Measurements from ENCODE around the gene AGPAT4. TPM values are rescaled to one million over a fixed set of nuclear protein-coding genes. Genes with fewer than 3 reads are reported as not detected.

AGPAT4 gene
- polyA plus RNA-seq, 3 donors: 6.4 to 15.8 (median 6.9) TPM

DNA sequence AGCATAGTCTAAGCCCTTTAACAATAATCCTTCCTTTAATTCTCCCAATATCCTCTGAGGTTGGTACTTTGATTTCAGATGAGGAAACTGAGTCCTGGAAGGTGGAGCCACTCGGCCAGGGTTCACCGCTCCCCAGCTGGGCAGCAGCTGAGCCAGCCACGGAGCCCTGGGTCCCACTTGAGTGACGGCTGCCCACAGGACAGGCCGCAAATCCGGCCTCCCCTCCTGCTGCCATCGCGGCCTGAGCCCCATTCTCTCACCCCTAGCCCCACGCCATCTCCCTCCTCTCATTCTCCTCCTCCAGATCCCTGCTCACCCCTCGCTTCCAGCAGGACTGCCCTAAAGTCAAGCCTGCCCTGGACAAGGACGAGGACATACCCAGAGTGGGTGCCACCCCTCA lies 41.4 kb downstream of the AGPAT4 start:
- Histone ChIP-seq H3K9ac (ENCODE audit: insufficient read depth, low read length, poor library complexity, severe bottlenecking) (no peak overlapping the region), H3K36me3 (replicated peaks in 1 of 2; ENCODE audit: control insufficient read depth in 1 of 2, insufficient read depth in 2 of 2, low read length in 2 of 2) (peaks cover 0 to 15% of the 10 kb centered on the region in 2 donors), H3K79me2 (ENCODE audit: insufficient read depth, low read length) (no peaks in the 10 kb centered on the region), H3K27ac (ENCODE audit: low read depth in 1 of 2, low read length in 2 of 2) (no peak overlapping the region), H3K9me3 (replicated peaks in 1 of 2; ENCODE audit: control insufficient read depth in 1 of 2, insufficient read depth in 1 of 2, low read length in 2 of 2) (no peaks in the 10 kb centered on the region), H3K4me1 (ENCODE audit: control insufficient read depth in 1 of 2, insufficient read depth in 2 of 2, low read length in 2 of 2) (peaks cover 0 to 5% of the 10 kb centered on the region in 2 donors), H4K20me1 (ENCODE audit: insufficient read depth, low read length) (no peaks in the 10 kb centered on the region), H2AFZ (ENCODE audit: insufficient read depth, low read depth, low read length, poor library complexity, severe bottlenecking) (no peak overlapping the region), H3K4me2 (replicated peaks; ENCODE audit: extremely low read depth, low read length, poor library complexity, severe bottlenecking) (no peak overlapping the region), H3K27me3 (ENCODE audit: control insufficient read depth in 2 of 2, insufficient read depth in 2 of 2, low read length in 2 of 2) (no peaks in the 10 kb centered on the region), H3K4me3 (replicated peaks in 1 of 3; ENCODE audit: low read depth in 2 of 3, low read length in 3 of 3) (no peak overlapping the region)
- Mint-ChIP-seq H3K27me3 (ENCODE audit: low read depth in 3 of 3) (no peaks in the 10 kb centered on the region), H3K27ac (no peak overlapping the region), H3K4me1 (peaks cover 26% of the 10 kb centered on the region), H3K9me3 (no peaks in the 10 kb centered on the region), H3K36me3 (peaks cover 19 to 20% of the 10 kb centered on the region in 2 donors), H3K4me3 (no peak overlapping the region)
- WGBS (ENCODE audit: insufficient coverage): 97% methylated on average over 11 of the region's 11 CpGs
- no peak for DNase-seq
- intact Hi-C loops (cut with micrococcal nuclease): no loop called here
- TF ChIP-seq, protein P1, sequence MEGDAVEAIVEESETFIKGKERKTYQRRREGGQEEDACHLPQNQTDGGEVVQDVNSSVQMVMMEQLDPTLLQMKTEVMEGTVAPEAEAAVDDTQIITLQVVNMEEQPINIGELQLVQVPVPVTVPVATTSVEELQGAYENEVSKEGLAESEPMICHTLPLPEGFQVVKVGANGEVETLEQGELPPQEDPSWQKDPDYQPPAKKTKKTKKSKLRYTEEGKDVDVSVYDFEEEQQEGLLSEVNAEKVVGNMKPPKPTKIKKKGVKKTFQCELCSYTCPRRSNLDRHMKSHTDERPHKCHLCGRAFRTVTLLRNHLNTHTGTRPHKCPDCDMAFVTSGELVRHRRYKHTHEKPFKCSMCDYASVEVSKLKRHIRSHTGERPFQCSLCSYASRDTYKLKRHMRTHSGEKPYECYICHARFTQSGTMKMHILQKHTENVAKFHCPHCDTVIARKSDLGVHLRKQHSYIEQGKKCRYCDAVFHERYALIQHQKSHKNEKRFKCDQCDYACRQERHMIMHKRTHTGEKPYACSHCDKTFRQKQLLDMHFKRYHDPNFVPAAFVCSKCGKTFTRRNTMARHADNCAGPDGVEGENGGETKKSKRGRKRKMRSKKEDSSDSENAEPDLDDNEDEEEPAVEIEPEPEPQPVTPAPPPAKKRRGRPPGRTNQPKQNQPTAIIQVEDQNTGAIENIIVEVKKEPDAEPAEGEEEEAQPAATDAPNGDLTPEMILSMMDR (IDR thresholded peaks at IDR 0.05): no peak

DNA sequence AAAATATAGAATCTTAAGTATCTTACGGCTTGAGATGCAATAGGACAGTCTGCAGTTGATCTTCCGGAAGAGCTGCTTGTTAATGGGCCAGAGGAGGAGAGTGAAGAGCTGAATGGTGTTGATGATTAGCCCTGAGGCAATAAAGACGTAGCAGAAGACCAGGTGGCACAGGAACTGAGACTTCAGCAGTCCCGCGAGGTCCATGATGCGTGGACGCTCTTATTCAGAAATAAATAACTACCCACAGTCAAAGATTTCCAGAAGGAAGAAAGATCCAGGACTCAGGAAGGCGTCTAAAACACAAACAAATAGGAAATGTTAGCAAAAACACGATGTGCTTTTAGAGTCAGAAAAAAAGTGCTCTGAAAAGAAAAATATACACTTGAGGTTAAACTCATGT lies 41.9 kb downstream of the AGPAT4 start:
- Mint-ChIP-seq H3K9me3 (no peaks in the 10 kb centered on the region), H3K4me3 (no peak overlapping the region), H3K36me3 (peaks cover 22 to 24% of the 10 kb centered on the region in 2 donors), H3K27ac (no peak overlapping the region), H3K27me3 (ENCODE audit: low read depth in 3 of 3) (no peaks in the 10 kb centered on the region), H3K4me1 (peaks cover 26% of the 10 kb centered on the region)
- Histone ChIP-seq H3K4me2 (replicated peaks; ENCODE audit: extremely low read depth, low read length, poor library complexity, severe bottlenecking) (no peak overlapping the region), H3K79me2 (ENCODE audit: insufficient read depth, low read length) (no peaks in the 10 kb centered on the region), H2AFZ (ENCODE audit: insufficient read depth, low read depth, low read length, poor library complexity, severe bottlenecking) (no peak overlapping the region), H3K36me3 (replicated peaks in 1 of 2; ENCODE audit: control insufficient read depth in 1 of 2, insufficient read depth in 2 of 2, low read length in 2 of 2) (peaks cover 0 to 15% of the 10 kb centered on the region in 2 donors), H3K27me3 (ENCODE audit: control insufficient read depth in 2 of 2, insufficient read depth in 2 of 2, low read length in 2 of 2) (no peaks in the 10 kb centered on the region), H3K9me3 (replicated peaks in 1 of 2; ENCODE audit: control insufficient read depth in 1 of 2, insufficient read depth in 1 of 2, low read length in 2 of 2) (no peaks in the 10 kb centered on the region), H4K20me1 (ENCODE audit: insufficient read depth, low read length) (no peaks in the 10 kb centered on the region), H3K4me1 (ENCODE audit: control insufficient read depth in 1 of 2, insufficient read depth in 2 of 2, low read length in 2 of 2) (peaks cover 0 to 5% of the 10 kb centered on the region in 2 donors), H3K4me3 (replicated peaks in 1 of 3; ENCODE audit: low read depth in 2 of 3, low read length in 3 of 3) (no peak overlapping the region), H3K27ac (ENCODE audit: low read depth in 1 of 2, low read length in 2 of 2) (no peak overlapping the region), H3K9ac (ENCODE audit: insufficient read depth, low read length, poor library complexity, severe bottlenecking) (no peak overlapping the region)
- DNase-seq: no peak
- TF ChIP-seq, protein P1 (IDR thresholded peaks at IDR 0.05): no peak
- 58% methylated on average over 2 of the region's 9 CpGs for whole genome bisulfite sequencing (ENCODE audit: insufficient coverage)
- intact Hi-C loops (cut with micrococcal nuclease): no loop called here
